Endothelial cell of umbilical vein (primary cell): ENCODE data around the gene HTR6. TPM values are rescaled to one million over a fixed set of nuclear protein-coding genes. Genes with fewer than 3 reads are reported as not detected.

Experiments
- BruUV-seq: library from RNA; stranded (reverse); fragments of 400-500 nt; replicated peaks from 2 replicates; lab custom pipeline; 2021; lab: Mats Ljungman, UMichigan
- CTCF ChIA-PET: fragments of 300-600, 350-600 bp; sonication (Branson Sonifier 250); formaldehyde crosslinking; loops from one replicate; lab custom pipeline; 2021; ENCODE audit warnings: antibody characterized with exemption, inconsistent platforms; lab: Charles Lee
- POLR2A ChIA-PET: fragments of 300-600, 350-600 bp; sonication (Branson Sonifier 250); formaldehyde crosslinking; loops from one replicate; lab custom pipeline; 2021; ENCODE audit warnings: antibody characterized with exemption, inconsistent platforms; lab: Charles Lee
- DNase-seq: peaks from one replicate; pipeline ENCODE4 v3.0.0-alpha.2; 2011; ENCODE audit warnings: low read depth, low spot score
- FAIRE-seq: peaks from 2 replicates; lab custom pipeline; 2011; peaks lifted over from hg19 to GRCh38; lab: Jason Lieb, UNC
- H2AFZ ChIP-seq: 2 replicates; pipeline ENCODE4 v1.6.0; 2012; ENCODE audit warnings: low read depth, low read length, control low read depth, inconsistent platforms
- H3K27ac ChIP-seq: 2 replicates; pipeline ENCODE4 v1.5.1; 2011; ENCODE audit warnings: low read depth, mild to moderate bottlenecking, control low read depth, low read length, moderate library complexity; ENCODE audit not compliant: insufficient read depth
- H3K27me3 ChIP-seq, 2 experiments: 2 replicates each; pipeline versions ENCODE4 v1.6.0 to v1.6.1; 2011; ENCODE audit warnings: low read length in 2 of 2, mixed read lengths in 1 of 2; ENCODE audit not compliant: control insufficient read depth in 2 of 2, insufficient read depth in 2 of 2
- H3K36me3 ChIP-seq, 2 experiments: 2 replicates in 1 of 2; 3 replicates in 1 of 2; pipeline ENCODE4 v1.5.1; 2011; ENCODE audit warnings: low read length in 2 of 2, mild to moderate bottlenecking in 1 of 2, moderate library complexity in 1 of 2; ENCODE audit not compliant: control insufficient read depth in 2 of 2, insufficient read depth in 2 of 2; ENCODE audit errors: extremely low read depth in 1 of 2
- H3K4me1 ChIP-seq: 3 replicates; pipeline ENCODE4 v1.5.1; 2011; ENCODE audit warnings: mild to moderate bottlenecking, low read length; ENCODE audit not compliant: control insufficient read depth, insufficient read depth; ENCODE audit errors: extremely low read depth
- H3K4me2 ChIP-seq: 2 replicates; pipeline ENCODE4 v1.6.1; 2011; ENCODE audit warnings: low read length, control low read depth, mixed read lengths; ENCODE audit not compliant: insufficient read depth
- H3K4me3 ChIP-seq, 3 experiments: fragments of 200-600 bp in 1 of 3; sonication (generic), shearing (Covaris generic) in 1 of 3; replicated peaks in 1 of 3; 2 replicates each; pipeline ENCODE4 v1.5.1; 2011 to 2016; ENCODE audit warnings: control low read depth in 3 of 3, low read length in 3 of 3, mild to moderate bottlenecking in 2 of 3, inconsistent platforms in 1 of 3, low read depth in 1 of 3, moderate library complexity in 1 of 3; ENCODE audit not compliant: insufficient read depth in 1 of 3
- H3K79me2 ChIP-seq: 2 replicates; pipeline ENCODE4 v1.6.0; 2012; ENCODE audit warnings: low read length, inconsistent platforms; ENCODE audit not compliant: control insufficient read depth, insufficient read depth
- H3K9ac ChIP-seq: replicated peaks from 2 replicates; pipeline ENCODE3; 2011; ENCODE audit warnings: low read length, control low read depth; ENCODE audit not compliant: insufficient read depth; ENCODE audit errors: extremely low read depth
- H3K9me1 ChIP-seq: replicated peaks from 3 replicates; pipeline ENCODE4 v1.6.0; 2011; ENCODE audit warnings: mild to moderate bottlenecking, low read length; ENCODE audit not compliant: control insufficient read depth, insufficient read depth; ENCODE audit errors: extremely low read depth
- H3K9me3 ChIP-seq: replicated peaks from 2 replicates; pipeline ENCODE4 v1.5.1; 2012; ENCODE audit warnings: low read length, inconsistent platforms; ENCODE audit not compliant: control insufficient read depth, insufficient read depth
- H4K20me1 ChIP-seq: replicated peaks from 2 replicates; pipeline ENCODE3; 2011; ENCODE audit warnings: mild to moderate bottlenecking, low read length; ENCODE audit not compliant: control insufficient read depth, insufficient read depth; ENCODE audit errors: extremely low read depth
- CTCF ChIP-seq, 2 donors: IDR thresholded peaks; 1 replicate in 1 of 2; 2 replicates in 1 of 2; pipeline ENCODE4 v1.5.1; 2011; ENCODE audit warnings: low read length in 2 of 2, mild to moderate bottlenecking in 2 of 2, moderate library complexity in 2 of 2, control low read depth in 1 of 2, inconsistent platforms in 1 of 2, low read depth in 1 of 2; ENCODE audit not compliant: insufficient read depth in 1 of 2; ENCODE audit errors: extremely low read depth in 1 of 2
- GATA2 ChIP-seq: IDR thresholded peaks from 2 replicates; pipeline ENCODE4 v1.7.0; 2011; ENCODE audit warnings: low read depth, mild to moderate bottlenecking, moderate library complexity, mixed read lengths, low read length; ENCODE audit not compliant: insufficient read length, insufficient read depth
- dilution Hi-C: fragments of 300-500 bp; cut with MboI; formaldehyde crosslinking; loops from one replicate; pipeline ENCODE4 v1.15.0; 2019; ENCODE audit warnings: low sequenced_read_pairs; ENCODE audit not compliant: extremely low pct_ligation_motif_present
- intact Hi-C: fragments of 100-400 bp; cut with micrococcal nuclease; formaldehyde crosslinking; loops from one replicate; pipeline ENCODE4 v1.10.0; 2022
- polyA plus RNA-seq, 4 experiments: library from polyadenylated mRNA; depleted of rRNA in 3 of 4; stranded (reverse) in 3 of 4; unstranded in 1 of 4; fragments of >200 nt; gene quantifications; 2 replicates each; pipeline versions ENCODE4 v1.2.1 to v1.2.3, GENCODE V29; 2011 to 2012; ENCODE audit warnings: missing spikeins in 1 of 4
- total RNA-seq: library from RNA; stranded (reverse); gene quantifications from 2 replicates; pipeline ENCODE4 v1.2.3, GENCODE V29; 2021

HTR6 gene
- total and polyA plus RNA-seq, 2 donors (not counting 3 experiments of a cell fraction or from before 2014, with no cell fraction given), result not detected

GRCh38 chr1:19640363-19641316, 24.0 kb upstream of the HTR6 start:
- peaks cover 0 to 1% of the 10 kb centered on the region in 2 experiments for H3K27me3 ChIP-seq
- DNase-seq (peak; percentile 49), FAIRE-seq (peak; percentile 55)
- H3K27ac ChIP-seq, result no peak overlapping the region
- H3K79me2 ChIP-seq, result no peaks in the 10 kb centered on the region
- no peaks in the 10 kb centered on the region for H4K20me1 ChIP-seq
- H3K4me3 ChIP-seq, result no peak overlapping the region
- intact Hi-C loops (no loop called here), dilution Hi-C loops (loop anchor here (25.0 kb wide), 1 partner anchor 228 kb away; no protein-coding TSS in a partner anchor)
- peaks cover 5% of the 10 kb centered on the region for H3K4me1 ChIP-seq
- no peaks in the 10 kb centered on the region for H3K9me1 ChIP-seq
- no peak overlapping the region for H3K9ac ChIP-seq
- H3K4me2 ChIP-seq, result no peak overlapping the region
- H2AFZ ChIP-seq, result no peak overlapping the region
- no TSS peak for BruUV-seq
- CTCF ChIA-PET, result interaction anchor here (0.7 to 4.7 kb wide), 10 partner anchors 10 to 250 kb away, joined by 3 to 21 read pairs (median 4); a partner anchor contains a TSS
- H3K9me3 ChIP-seq, result no peaks in the 10 kb centered on the region
- TF ChIP-seq GATA2, result no peak
- TF ChIP-seq CTCF (IDR thresholded peaks at IDR 0.05; ENCODE audit: extremely low read depth in 1 of 2, insufficient read depth in 1 of 2, low read depth in 1 of 2, low read length in 2 of 2), result peak in 1 of 2 donors; percentile 12
- POLR2A ChIA-PET, result no interaction called here
- H3K36me3 ChIP-seq, result no peaks in the 10 kb centered on the region
